ENCODE data around the gene EPB41L2. TPM values are rescaled to one million over a fixed set of nuclear protein-coding genes. Genes with fewer than 3 reads are reported as not detected.
"Not testable (repeated sequence)": the region's sequence is repeated elsewhere in the genome, so short reads cannot be mapped to it uniquely, and the experiment has no call there.

Gene EPB41L2
- total RNA-seq, 1 donor: 47.4 TPM

DNA sequence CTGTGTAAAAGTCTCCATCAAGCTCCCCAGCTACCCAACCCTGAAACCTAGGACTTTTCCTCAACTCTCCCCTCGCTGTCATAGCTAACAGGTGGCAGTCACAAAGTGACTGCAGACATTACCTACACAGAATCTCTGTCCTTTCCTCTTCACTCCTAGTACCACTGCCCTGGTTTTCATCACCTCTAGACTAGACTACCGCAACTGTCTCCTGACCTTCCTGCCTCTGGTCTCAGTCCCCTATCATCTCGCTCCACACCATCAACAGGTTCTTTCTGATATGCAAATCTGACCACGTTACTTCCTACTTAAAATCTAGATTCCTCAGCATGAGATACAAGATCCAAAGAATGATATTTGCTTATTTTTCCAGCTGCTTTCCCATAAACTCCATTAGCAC is 142.1 kb downstream of the EPB41L2 start:
- Histone ChIP-seq H3K4me1 (ENCODE audit: insufficient read depth, low read length) (no peaks in the 10 kb centered on the region), H3K27ac (ENCODE audit: low read depth, low read length) (no peak overlapping the region), H3K4me3 (ENCODE audit: insufficient read depth, low read length) (no peak overlapping the region), H2AFZ (ENCODE audit: low read length) (no peak overlapping the region), H4K20me1 (ENCODE audit: insufficient read depth, low read length) (peaks cover 5% of the 10 kb centered on the region), H3K4me2 (ENCODE audit: insufficient read depth, low read length) (no peak overlapping the region), H3K36me3 (ENCODE audit: insufficient read depth, low read length) (peaks cover 4% of the 10 kb centered on the region), H3K79me2 (ENCODE audit: insufficient read depth, low read length) (peaks cover 4% of the 10 kb centered on the region), H3K9me3 (ENCODE audit: low read depth, low read length) (no peaks in the 10 kb centered on the region), H3K27me3 (ENCODE audit: insufficient read depth, low read length) (no peaks in the 10 kb centered on the region)
- TF ChIP-seq, protein P1, sequence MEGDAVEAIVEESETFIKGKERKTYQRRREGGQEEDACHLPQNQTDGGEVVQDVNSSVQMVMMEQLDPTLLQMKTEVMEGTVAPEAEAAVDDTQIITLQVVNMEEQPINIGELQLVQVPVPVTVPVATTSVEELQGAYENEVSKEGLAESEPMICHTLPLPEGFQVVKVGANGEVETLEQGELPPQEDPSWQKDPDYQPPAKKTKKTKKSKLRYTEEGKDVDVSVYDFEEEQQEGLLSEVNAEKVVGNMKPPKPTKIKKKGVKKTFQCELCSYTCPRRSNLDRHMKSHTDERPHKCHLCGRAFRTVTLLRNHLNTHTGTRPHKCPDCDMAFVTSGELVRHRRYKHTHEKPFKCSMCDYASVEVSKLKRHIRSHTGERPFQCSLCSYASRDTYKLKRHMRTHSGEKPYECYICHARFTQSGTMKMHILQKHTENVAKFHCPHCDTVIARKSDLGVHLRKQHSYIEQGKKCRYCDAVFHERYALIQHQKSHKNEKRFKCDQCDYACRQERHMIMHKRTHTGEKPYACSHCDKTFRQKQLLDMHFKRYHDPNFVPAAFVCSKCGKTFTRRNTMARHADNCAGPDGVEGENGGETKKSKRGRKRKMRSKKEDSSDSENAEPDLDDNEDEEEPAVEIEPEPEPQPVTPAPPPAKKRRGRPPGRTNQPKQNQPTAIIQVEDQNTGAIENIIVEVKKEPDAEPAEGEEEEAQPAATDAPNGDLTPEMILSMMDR (IDR thresholded peaks at IDR 0.05; ENCODE audit: extremely low read depth, low read depth, low read length): no peak
- no peak for DNase-seq (ENCODE audit: insufficient read length, low spot score, missing footprints)

DNA sequence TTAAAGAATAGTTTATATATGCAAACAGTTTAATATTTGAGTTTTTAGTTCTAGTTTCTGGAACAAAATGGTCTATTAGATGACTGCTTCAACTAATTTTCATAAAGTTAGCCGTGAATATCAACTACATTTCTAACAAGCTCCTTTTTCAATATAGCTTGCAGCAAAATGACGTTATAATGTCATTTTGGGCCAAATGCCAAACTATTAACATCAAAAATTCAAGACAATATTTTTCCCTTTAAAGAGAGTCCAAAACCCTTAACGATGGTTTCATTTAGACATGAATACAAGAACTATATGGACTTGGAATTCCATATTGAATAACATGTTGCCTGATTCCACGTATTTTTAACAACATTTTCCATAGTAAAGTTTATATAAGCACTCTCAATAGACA is 144.9 kb downstream of the EPB41L2 start:
- Histone ChIP-seq H3K4me2 (ENCODE audit: insufficient read depth, low read length) (no peak overlapping the region), H3K27me3 (ENCODE audit: insufficient read depth, low read length) (no peaks in the 10 kb centered on the region), H2AFZ (ENCODE audit: low read length) (no peak overlapping the region), H3K79me2 (ENCODE audit: insufficient read depth, low read length) (peaks cover 4% of the 10 kb centered on the region), H3K9me3 (ENCODE audit: low read depth, low read length) (no peaks in the 10 kb centered on the region), H3K4me3 (ENCODE audit: insufficient read depth, low read length) (no peak overlapping the region), H3K4me1 (ENCODE audit: insufficient read depth, low read length) (no peaks in the 10 kb centered on the region), H4K20me1 (ENCODE audit: insufficient read depth, low read length) (no peaks in the 10 kb centered on the region), H3K27ac (ENCODE audit: low read depth, low read length) (no peak overlapping the region), H3K36me3 (ENCODE audit: insufficient read depth, low read length) (no peaks in the 10 kb centered on the region)
- no peak for DNase-seq (ENCODE audit: insufficient read length, low spot score, missing footprints)
- TF ChIP-seq, protein P1 (IDR thresholded peaks at IDR 0.05; ENCODE audit: extremely low read depth, low read depth, low read length): no peak

DNA sequence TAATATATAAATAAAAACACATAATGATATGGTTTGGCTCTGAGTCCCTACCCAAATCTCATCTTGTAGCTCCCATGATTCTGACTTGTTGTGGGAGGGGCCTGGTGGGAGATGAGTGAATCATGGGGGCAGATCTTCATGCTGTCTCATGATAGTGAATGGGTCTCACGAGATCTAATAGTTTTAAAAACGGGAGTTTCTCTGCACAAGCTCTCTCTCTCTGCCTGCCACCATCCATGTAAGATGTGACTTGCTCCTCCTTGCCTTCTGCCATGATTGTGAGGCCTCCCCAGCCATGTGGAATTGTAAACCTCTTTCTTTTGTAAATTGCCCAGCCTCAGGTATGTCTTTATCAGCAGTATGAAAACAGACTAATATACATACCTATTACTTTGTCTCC is 147.4 kb downstream of the EPB41L2 start:
- not testable (repeated sequence) for H3K4me3 ChIP-seq (ENCODE audit: insufficient read depth, low read length); H3K27me3 ChIP-seq (ENCODE audit: insufficient read depth, low read length); H3K36me3 ChIP-seq (ENCODE audit: insufficient read depth, low read length); H4K20me1 ChIP-seq (ENCODE audit: insufficient read depth, low read length); H3K79me2 ChIP-seq (ENCODE audit: insufficient read depth, low read length); H3K4me1 ChIP-seq (ENCODE audit: insufficient read depth, low read length); DNase-seq (ENCODE audit: insufficient read length, low spot score, missing footprints); H3K9me3 ChIP-seq (ENCODE audit: low read depth, low read length); H2AFZ ChIP-seq (ENCODE audit: low read length); H3K27ac ChIP-seq (ENCODE audit: low read depth, low read length); H3K4me2 ChIP-seq (ENCODE audit: insufficient read depth, low read length)

DNA sequence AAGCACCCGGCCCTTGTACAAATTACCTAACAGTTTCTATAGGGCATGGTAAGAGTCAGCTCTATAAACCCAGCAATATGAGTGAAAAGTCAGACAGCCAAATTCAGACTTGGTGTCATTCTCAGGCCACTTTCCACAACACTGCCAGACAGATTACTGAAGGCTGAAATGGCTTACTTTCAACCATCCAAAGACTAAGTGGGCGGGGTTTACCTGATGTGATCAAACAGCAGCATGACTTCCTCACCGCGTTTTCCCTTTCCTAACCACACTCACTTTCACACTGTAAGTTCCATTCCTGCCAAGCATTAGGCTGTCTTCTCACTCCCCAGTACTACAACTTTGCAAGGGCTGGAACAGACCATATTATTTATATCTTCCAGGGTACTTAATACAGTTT is 149.9 kb downstream of the EPB41L2 start:
- no peaks in the 10 kb centered on the region for H3K36me3 ChIP-seq (ENCODE audit: insufficient read depth, low read length)

More for the DNA sequence above, 149.9 kb downstream of the EPB41L2 start:
- no peaks in the 10 kb centered on the region for H3K9me3 ChIP-seq (ENCODE audit: low read depth, low read length)
- no peak overlapping the region for H3K27ac ChIP-seq (ENCODE audit: low read depth, low read length)
- H3K79me2 ChIP-seq (ENCODE audit: insufficient read depth, low read length): peaks cover 7% of the 10 kb centered on the region
- H3K4me1 ChIP-seq (ENCODE audit: insufficient read depth, low read length): peaks cover 5% of the 10 kb centered on the region
- H3K4me2 ChIP-seq (ENCODE audit: insufficient read depth, low read length): no peak overlapping the region
- H3K27me3 ChIP-seq (ENCODE audit: insufficient read depth, low read length): no peaks in the 10 kb centered on the region
- TF ChIP-seq, protein P1 (IDR thresholded peaks at IDR 0.05; ENCODE audit: extremely low read depth, low read depth, low read length): no peak
- no peak for DNase-seq (ENCODE audit: insufficient read length, low spot score, missing footprints)
- no peak overlapping the region for H3K4me3 ChIP-seq (ENCODE audit: insufficient read depth, low read length)
- H4K20me1 ChIP-seq (ENCODE audit: insufficient read depth, low read length): peaks cover 3% of the 10 kb centered on the region
- no peak overlapping the region for H2AFZ ChIP-seq (ENCODE audit: low read length)

Data from osteoblast (primary cell).